Body of pancreas (tissue), 4 donors: ENCODE results near the gene STRA8.

Source experiments
- CTCF ChIP-seq, 7 experiments: fragments of 450-650 bp in 4 of 7; fragments of 200-600 bp in 3 of 7; sonication (generic) in 3 of 7; IDR thresholded peaks; one replicate each; pipeline ENCODE4 v1.5.1; 2016 to 2019; ENCODE audit warnings: antibody characterized with exemption in 7 of 7
- POLR2A ChIP-seq, 3 donors: fragments of 450-650 bp; IDR thresholded peaks; one replicate each; pipeline ENCODE4 v1.6.1; 2016; ENCODE audit warnings: antibody characterized with exemption in 3 of 3, mild to moderate bottlenecking in 2 of 3

GRCh38 chr7:135240441-135240840 lies 6.8 kb downstream of the STRA8 start:
- TF ChIP-seq CTCF (IDR thresholded peaks at IDR 0.05) (no peak), POLR2A (IDR thresholded peaks at IDR 0.05) (no peak)
